IMR-90 (cell line): ENCODE results near the gene ST6GALNAC3.

Experiments
- POLR2A ChIP-seq: IDR thresholded peaks from 2 replicates; pipeline ENCODE4 v1.6.1; 2012; ENCODE audit warnings: mild to moderate bottlenecking, low read depth, low read length
- RAD21 ChIP-seq: IDR thresholded peaks from 2 replicates; pipeline ENCODE4 v1.6.1; 2012; ENCODE audit warnings: low read length, improper control_type of control experiment
- TF ChIP-seq, protein P1 (sequence below): conservative IDR thresholded peaks from 2 replicates; pipeline ENCODE4 v1.5.1; 2012; ENCODE audit warnings: mild to moderate bottlenecking, low read depth, low read length, improper control_type of control experiment

DNA sequence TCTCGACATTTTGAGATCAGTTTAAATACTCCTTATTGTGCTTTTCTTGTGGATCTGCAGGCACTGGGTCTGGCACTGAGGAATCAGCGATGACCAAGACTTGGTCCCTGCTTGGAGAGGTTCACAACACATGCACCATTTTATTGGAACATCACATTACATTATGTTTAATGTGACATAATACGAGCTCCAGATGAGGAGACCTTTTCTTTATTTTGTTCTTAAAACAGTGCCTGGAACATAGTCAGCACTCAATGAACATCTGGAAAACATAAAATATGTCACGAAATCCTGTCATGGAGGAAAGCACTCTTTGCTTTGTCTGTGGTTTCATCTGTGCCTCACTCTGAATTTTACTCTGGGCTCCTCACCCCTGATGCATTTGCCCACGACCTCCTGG is 110.7 kb downstream of the ST6GALNAC3 start:
- TF ChIP-seq RAD21, result no peak
- TF ChIP-seq, protein P1, sequence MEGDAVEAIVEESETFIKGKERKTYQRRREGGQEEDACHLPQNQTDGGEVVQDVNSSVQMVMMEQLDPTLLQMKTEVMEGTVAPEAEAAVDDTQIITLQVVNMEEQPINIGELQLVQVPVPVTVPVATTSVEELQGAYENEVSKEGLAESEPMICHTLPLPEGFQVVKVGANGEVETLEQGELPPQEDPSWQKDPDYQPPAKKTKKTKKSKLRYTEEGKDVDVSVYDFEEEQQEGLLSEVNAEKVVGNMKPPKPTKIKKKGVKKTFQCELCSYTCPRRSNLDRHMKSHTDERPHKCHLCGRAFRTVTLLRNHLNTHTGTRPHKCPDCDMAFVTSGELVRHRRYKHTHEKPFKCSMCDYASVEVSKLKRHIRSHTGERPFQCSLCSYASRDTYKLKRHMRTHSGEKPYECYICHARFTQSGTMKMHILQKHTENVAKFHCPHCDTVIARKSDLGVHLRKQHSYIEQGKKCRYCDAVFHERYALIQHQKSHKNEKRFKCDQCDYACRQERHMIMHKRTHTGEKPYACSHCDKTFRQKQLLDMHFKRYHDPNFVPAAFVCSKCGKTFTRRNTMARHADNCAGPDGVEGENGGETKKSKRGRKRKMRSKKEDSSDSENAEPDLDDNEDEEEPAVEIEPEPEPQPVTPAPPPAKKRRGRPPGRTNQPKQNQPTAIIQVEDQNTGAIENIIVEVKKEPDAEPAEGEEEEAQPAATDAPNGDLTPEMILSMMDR, result no peak
- TF ChIP-seq POLR2A, result no peak
